WTC11 (cell line): ENCODE measurements around the gene EHD4. TPM values are rescaled to one million over a fixed set of nuclear protein-coding genes. Genes with fewer than 3 reads are reported as not detected.
A peak's percentile ranks its signal among the peaks of the same experiment; 100 is the strongest.

Experiments
- ATF1 ChIP-seq: sonication (generic); formaldehyde crosslinking; IDR thresholded peaks from 2 replicates; pipeline ENCODE4 v1.8.1; 2023; ENCODE audit warnings: mild to moderate bottlenecking, moderate library complexity, missing genetic modification reagents
- ATF6 ChIP-seq: sonication (generic); formaldehyde crosslinking; IDR thresholded peaks from 2 replicates; pipeline ENCODE4 v1.8.1; 2023; ENCODE audit warnings: mild to moderate bottlenecking, missing genetic modification reagents
- CBFB ChIP-seq: sonication (generic); formaldehyde crosslinking; IDR thresholded peaks from 2 replicates; pipeline ENCODE4 v1.8.1; 2022; ENCODE audit warnings: mild to moderate bottlenecking, low read depth, missing genetic modification reagents
- CREM ChIP-seq: sonication (generic); formaldehyde crosslinking; IDR thresholded peaks from 2 replicates; pipeline ENCODE4 v1.8.1; 2022; ENCODE audit warnings: mild to moderate bottlenecking, missing genetic modification reagents, moderate library complexity
- CTCF ChIP-seq: fragments of 200-600 bp; IDR thresholded peaks from 2 replicates; pipeline ENCODE4 v1.8.0; 2022; ENCODE audit warnings: antibody characterized with exemption
- E2F5 ChIP-seq: sonication (generic); formaldehyde crosslinking; IDR thresholded peaks from 2 replicates; pipeline ENCODE4 v1.8.1; 2022; ENCODE audit warnings: mild to moderate bottlenecking, moderate library complexity, missing genetic modification reagents
- EMX1 ChIP-seq: fragments of 250-450 bp; sonication (Bioruptor Pico); IDR thresholded peaks from 2 replicates; pipeline ENCODE4 v1.8.0; 2021; ENCODE audit warnings: mild to moderate bottlenecking
- ESRRA ChIP-seq: sonication (generic); formaldehyde crosslinking; IDR thresholded peaks from 2 replicates; pipeline ENCODE4 v1.8.1; 2022; ENCODE audit warnings: mild to moderate bottlenecking, missing genetic modification reagents, borderline replicate concordance
- FOXK1 ChIP-seq: sonication (generic); formaldehyde crosslinking; IDR thresholded peaks from 2 replicates; pipeline ENCODE4 v1.8.0; 2022; ENCODE audit warnings: mild to moderate bottlenecking, moderate library complexity, missing genetic modification reagents
- HMGXB4 ChIP-seq: sonication (generic); formaldehyde crosslinking; IDR thresholded peaks from 2 replicates; pipeline ENCODE4 v1.8.1; 2023; ENCODE audit warnings: mild to moderate bottlenecking, moderate library complexity, missing genetic modification reagents
- IRF1 ChIP-seq: sonication (generic); formaldehyde crosslinking; IDR thresholded peaks from 2 replicates; pipeline ENCODE4 v1.8.0; 2023; ENCODE audit warnings: missing genetic modification reagents
- JUN ChIP-seq: sonication (generic); formaldehyde crosslinking; IDR thresholded peaks from 2 replicates; pipeline ENCODE4 v1.8.0; 2023; ENCODE audit warnings: mild to moderate bottlenecking, missing genetic modification reagents
- MLX ChIP-seq: sonication (generic); formaldehyde crosslinking; IDR thresholded peaks from 2 replicates; pipeline ENCODE4 v1.8.1; 2023; ENCODE audit warnings: mild to moderate bottlenecking, missing genetic modification reagents, moderate library complexity
- NR2C2 ChIP-seq: sonication (generic); formaldehyde crosslinking; IDR thresholded peaks from 2 replicates; pipeline ENCODE4 v1.8.0; 2022; ENCODE audit warnings: mild to moderate bottlenecking, missing genetic modification reagents
- NR3C1 ChIP-seq: sonication (generic); formaldehyde crosslinking; conservative IDR thresholded peaks from 2 replicates; pipeline ENCODE4 v1.8.1; 2023; ENCODE audit warnings: low read depth, mild to moderate bottlenecking, missing genetic modification reagents
- PRDM15 ChIP-seq: sonication (generic); formaldehyde crosslinking; IDR thresholded peaks from 2 replicates; pipeline ENCODE4 v1.8.0; 2022; ENCODE audit warnings: missing genetic modification reagents
- TEAD4 ChIP-seq: sonication (generic); formaldehyde crosslinking; IDR thresholded peaks from 2 replicates; pipeline ENCODE4 v1.8.0; 2022; ENCODE audit warnings: mild to moderate bottlenecking, missing genetic modification reagents
- USF2 ChIP-seq: sonication (generic); formaldehyde crosslinking; IDR thresholded peaks from 2 replicates; pipeline ENCODE4 v1.8.1; 2023; ENCODE audit warnings: mild to moderate bottlenecking, missing genetic modification reagents, moderate library complexity
- ZNF121 ChIP-seq: sonication (generic); formaldehyde crosslinking; IDR thresholded peaks from 2 replicates; pipeline ENCODE4 v1.8.0; 2023; ENCODE audit warnings: missing genetic modification reagents
- ZNF219 ChIP-seq: sonication (generic); formaldehyde crosslinking; IDR thresholded peaks from 2 replicates; pipeline ENCODE4 v1.8.0; 2023; ENCODE audit warnings: missing genetic modification reagents, mild to moderate bottlenecking, borderline replicate concordance
- ZNF232 ChIP-seq: sonication (generic); formaldehyde crosslinking; IDR thresholded peaks from 2 replicates; pipeline ENCODE4 v1.8.0; 2022; ENCODE audit warnings: mild to moderate bottlenecking, missing genetic modification reagents
- ZNF396 ChIP-seq: fragments of 250-450 bp; sonication (Bioruptor Pico); IDR thresholded peaks from 2 replicates; pipeline ENCODE4 v1.8.0; 2021; ENCODE audit warnings: mild to moderate bottlenecking, moderate library complexity, borderline replicate concordance
- ZNF512 ChIP-seq: sonication (generic); formaldehyde crosslinking; IDR thresholded peaks from 2 replicates; pipeline ENCODE4 v1.8.1; 2022; ENCODE audit warnings: missing genetic modification reagents, borderline replicate concordance
- ZNF671 ChIP-seq: fragments of 250-450 bp; sonication (Bioruptor Pico); IDR thresholded peaks from 2 replicates; pipeline ENCODE4 v1.8.0; 2021; ENCODE audit warnings: mild to moderate bottlenecking
- total RNA-seq: library from RNA; stranded (reverse); gene quantifications from 3 replicates; pipeline ENCODE4 v1.2.3, GENCODE V29; 2021

EHD4 gene
- total RNA-seq, 1 experiment from 2014 or later, result 23.9 TPM

- TF ChIP-seq MLX (CRISPR knock-in tag) (0 out of 2 replicates have a peak, but pooled peaks have one; percentile 42), HMGXB4 (CRISPR knock-in tag) (0 out of 2 replicates have a peak, but pooled peaks have one; percentile 53), NR2C2 (CRISPR knock-in tag) (peak; percentile 65; the same call in 1 of the 2 replicates), ZNF512 (CRISPR knock-in tag) (no peak), CREM (peak; percentile 29; the same call in 1 of the 2 replicates), TEAD4 (CRISPR knock-in tag) (peak; percentile 79; the same call in 1 of the 2 replicates), ZNF219 (CRISPR knock-in tag) (peak; percentile 95), IRF1 (CRISPR knock-in tag) (peak; percentile 96), USF2 (CRISPR knock-in tag) (peak; percentile 52), NR3C1 (CRISPR knock-in tag) (no peak), CBFB (CRISPR knock-in tag) (no peak), CTCF (no peak), FOXK1 (peak; percentile 95), ESRRA (CRISPR knock-in tag) (peak; percentile 96), ZNF396 (CRISPR knock-in tag) (no peak), E2F5 (CRISPR knock-in tag) (peak; percentile 84; the same call in 1 of the 2 replicates), ATF1 (CRISPR knock-in tag) (no peak), ZNF232 (peak; percentile 93; the same call in 1 of the 2 replicates), ATF6 (no peak), EMX1 (no peak), PRDM15 (CRISPR knock-in tag) (peak; percentile 67), JUN (peak; percentile 93), ZNF121 (CRISPR knock-in tag) (peak; percentile 53; the same call in 1 of the 2 replicates), ZNF671 (CRISPR knock-in tag) (no peak)
These were observed 90.3 kb downstream of the EHD4 start (continued) for GRCh38 chr15:41881920-41882688.
